Uterus (tissue), 4 donors: ENCODE data around the gene LIMK2. TPM values are rescaled to one million over a fixed set of nuclear protein-coding genes. Genes with fewer than 3 reads are reported as not detected.

ENCODE experiments used
- DNase-seq, 2 donors: peaks; one replicate each; pipeline ENCODE4 v3.0.0-alpha.2; 2019 to 2020
- H3K27ac ChIP-seq, 2 donors: fragments of 200-600 bp; sonication (generic); 1 replicate in 1 of 2; 2 replicates in 1 of 2; pipeline ENCODE4 v1.5.1; 2016 to 2018
- H3K27me3 ChIP-seq, 2 donors: fragments of 200-600 bp; sonication (generic); one replicate each; pipeline ENCODE4 v1.5.1; 2018 to 2019; ENCODE audit warnings: control low read depth in 1 of 2
- H3K36me3 ChIP-seq, 2 donors: fragments of 200-600 bp; sonication (generic); one replicate each; pipeline ENCODE4 v1.5.1; 2019; ENCODE audit warnings: control low read depth in 1 of 2
- H3K4me1 ChIP-seq, 2 donors: fragments of 200-600 bp; sonication (generic); one replicate each; pipeline ENCODE4 v1.5.1; 2018 to 2019; ENCODE audit warnings: control low read depth in 1 of 2
- H3K4me3 ChIP-seq, 2 donors: fragments of 200-600 bp; sonication (generic); 1 replicate in 1 of 2; 2 replicates in 1 of 2; pipeline ENCODE4 v1.5.1; 2018 to 2019; ENCODE audit warnings: mild to moderate bottlenecking in 1 of 2
- H3K9me3 ChIP-seq, 2 donors: fragments of 200-600 bp; sonication (generic); one replicate each; pipeline ENCODE4 v1.5.1; 2019; ENCODE audit warnings: control low read depth in 1 of 2
- CTCF ChIP-seq, 4 experiments: fragments of 200-600 bp in 2 of 4; fragments of 450-650 bp in 2 of 4; sonication (generic) in 2 of 4; IDR thresholded peaks; one replicate each; pipeline ENCODE4 v1.5.1; 2016 to 2019; ENCODE audit warnings: antibody characterized with exemption in 4 of 4, mild to moderate bottlenecking in 2 of 4, moderate library complexity in 1 of 4
- POLR2A ChIP-seq, 2 donors: fragments of 450-650 bp; IDR thresholded peaks; one replicate each; pipeline ENCODE4 v1.6.1; 2016; ENCODE audit warnings: antibody characterized with exemption in 2 of 2, mild to moderate bottlenecking in 1 of 2, moderate library complexity in 1 of 2
- intact Hi-C: fragments of 100-400 bp; cut with DNase I; formaldehyde crosslinking; loops from one replicate; pipeline ENCODE4 v1.15.1; 2023; ENCODE audit warnings: low total_unique reads
- small RNA-seq: library from RNA; depleted of rRNA; stranded (forward); fragments of <200 nt; gene quantifications from one replicate; pipeline ENCODE3, GENCODE V24; 2016
- total RNA-seq, 4 donors: library from RNA; depleted of rRNA in 3 of 4; stranded (reverse); fragments of >200 nt in 3 of 4; gene quantifications; one replicate each; pipeline versions ENCODE4 v1.1.0 to v1.2.4, GENCODE V29; 2014 to 2023
- donor health status: DM: yes; HTN: yes; CAD: no.

Gene LIMK2
- total RNA-seq, 4 donors from 2014 or later = 7.2 to 52.0 (median 22.1) TPM

- Histone ChIP-seq H3K4me1 (no peaks in the 10 kb centered on the region), H3K27me3 (no peaks in the 10 kb centered on the region), H3K27ac (peak overlapping the region; percentile 70 to 76), H3K9me3 (no peaks in the 10 kb centered on the region), H3K4me3 (no peak overlapping the region), H3K36me3 (no peaks in the 10 kb centered on the region)
- intact Hi-C loops = no loop called here
- no peak for DNase-seq
- TF ChIP-seq CTCF (IDR thresholded peaks at IDR 0.05) (no peak), POLR2A (IDR thresholded peaks at IDR 0.05) (no peak)
Observed at GRCh38 chr22:31327806-31328543, 115.9 kb downstream of the LIMK2 start.

- no peaks in the 10 kb centered on the region for H3K36me3 ChIP-seq
- intact Hi-C loops = no loop called here
- H3K4me3 ChIP-seq = no peak overlapping the region
- H3K4me1 ChIP-seq = no peaks in the 10 kb centered on the region
- H3K27me3 ChIP-seq = no peaks in the 10 kb centered on the region
- peak overlapping the region; percentile 70 to 76 for H3K27ac ChIP-seq
- no peak for DNase-seq
- TF ChIP-seq POLR2A (IDR thresholded peaks at IDR 0.05) = no peak
- no peak for TF ChIP-seq CTCF (IDR thresholded peaks at IDR 0.05)
- H3K9me3 ChIP-seq = no peaks in the 10 kb centered on the region
Observed at GRCh38 chr22:31328544-31328960, 116.5 kb downstream of the LIMK2 start.

- H3K27ac ChIP-seq = peak overlapping the region; percentile 70 to 76
Observed at GRCh38 chr22:31329029-31329428, 116.9 kb downstream of the LIMK2 start.

More at GRCh38 chr22:31329029-31329428, 116.9 kb downstream of the LIMK2 start:
- no peaks in the 10 kb centered on the region for H3K9me3 ChIP-seq
- TF ChIP-seq POLR2A (IDR thresholded peaks at IDR 0.05) (no peak), CTCF (IDR thresholded peaks at IDR 0.05) (no peak)
- no peaks in the 10 kb centered on the region for H3K36me3 ChIP-seq
- DNase-seq = no peak
- intact Hi-C loops = no loop called here
- no peaks in the 10 kb centered on the region for H3K27me3 ChIP-seq
- no peak overlapping the region for H3K4me3 ChIP-seq
- no peaks in the 10 kb centered on the region for H3K4me1 ChIP-seq

Small RNAs within 50 kb of the gene (small RNA-seq; reads per million reads assigned to genes)
- not detected for gene RF00019
- gene RNA5SP496 = not detected
- gene RNU6-1128P = not detected

Other genes starting within 250 kb of the LIMK2 start
- 10 to 100 TPM in 2 of 4 donors, 1 to 10 TPM in 2; 5.6 to 27.3 (median 14.1) TPM for gene MORC2, start 243.5 kb upstream of the LIMK2 start, total RNA-seq
- gene TUG1, start 243.0 kb upstream of the LIMK2 start, total RNA-seq = 100 to 1,000 TPM in 3 of 4 donors, 10 to 100 TPM in 1; 61.2 to 130 (median 116) TPM
- 100 to 1,000 TPM; 182 to 647 (median 274) TPM for gene SMTN, start 131.0 kb upstream of the LIMK2 start, total RNA-seq
- gene SELENOM, start 104.7 kb upstream of the LIMK2 start, total RNA-seq = 1,000 to 10,000 TPM in 2 of 4 donors, 100 to 1,000 TPM in 1, 10 to 100 TPM in 1; 91.7 to 2,170 (median 948) TPM
- 1 to 10 TPM in 3 of 4 donors, under 1 TPM in 1; 0.59 to 7.9 (median 3.0) TPM for gene INPP5J, start 89.3 kb upstream of the LIMK2 start, total RNA-seq
- gene PLA2G3, start 71.8 kb upstream of the LIMK2 start, total RNA-seq = not detected
- gene RNF185, start 52.1 kb upstream of the LIMK2 start, total RNA-seq = 10 to 100 TPM; 10.8 to 39.5 (median 28.0) TPM
- gene PIK3IP1, start 80.2 kb downstream of the LIMK2 start, total RNA-seq = 10 to 100 TPM; 12.7 to 35.1 (median 24.7) TPM
- 10 to 100 TPM in 3 of 4 donors, 1 to 10 TPM in 1; 9.2 to 38.8 (median 25.1) TPM for gene PATZ1, start 134.0 kb downstream of the LIMK2 start, total RNA-seq
- gene DRG1, start 187.3 kb downstream of the LIMK2 start, total RNA-seq = 10 to 100 TPM in 3 of 4 donors, 1 to 10 TPM in 1; 9.2 to 98.2 (median 40.9) TPM